ENCODE measurements around the gene HPN.
"Not testable (repeated sequence)": the region's sequence is repeated elsewhere in the genome, so short reads cannot be mapped to it uniquely, and the experiment has no call there.

Gene HPN

DNA sequence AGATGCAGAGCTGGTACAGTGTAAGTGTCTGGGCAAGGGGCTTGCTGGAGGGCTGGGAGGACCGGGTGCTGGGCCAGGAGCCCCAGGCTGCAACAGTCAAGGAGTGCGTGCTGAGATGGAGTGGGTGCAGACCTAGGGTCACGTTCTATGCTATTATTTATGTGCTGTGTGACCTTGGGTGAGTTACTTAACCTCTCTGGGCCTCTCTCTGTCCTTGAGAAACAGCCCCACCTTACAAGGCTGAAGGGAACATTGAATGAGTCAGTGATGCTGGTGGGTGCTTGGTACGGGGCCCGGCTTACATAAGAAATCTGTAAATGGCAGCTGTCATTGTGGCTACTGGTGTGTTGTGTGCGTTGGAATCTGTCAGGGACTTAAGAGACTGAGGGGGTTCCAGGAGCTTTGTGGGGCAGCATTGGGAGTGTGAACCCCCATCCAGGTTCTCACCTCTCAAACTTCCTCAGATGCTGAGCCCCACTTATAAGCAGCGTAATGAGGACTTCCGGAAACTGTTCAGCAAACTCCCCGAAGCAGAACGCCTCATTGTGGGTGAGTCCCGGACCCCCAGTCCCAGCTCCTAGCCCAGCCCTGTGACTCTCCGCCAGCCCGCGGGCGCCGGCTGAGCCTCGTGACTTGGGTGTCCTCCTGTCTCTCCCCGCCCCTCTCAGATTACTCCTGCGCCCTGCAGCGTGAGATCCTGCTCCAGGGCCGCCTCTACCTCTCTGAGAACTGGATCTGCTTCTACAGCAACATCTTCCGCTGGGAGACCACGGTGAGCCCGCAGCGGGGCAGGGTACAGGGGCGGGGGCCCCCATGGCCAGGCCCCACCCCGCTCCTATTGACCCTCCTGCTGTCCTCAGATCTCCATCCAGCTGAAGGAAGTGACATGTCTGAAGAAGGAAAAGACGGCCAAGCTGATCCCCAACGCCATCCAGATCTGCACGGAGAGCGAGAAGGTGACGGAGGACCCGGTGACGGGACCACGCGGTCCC lies 31.8 kb upstream of the HPN start:
- DNase-seq (ENCODE audit: low read depth, low spot score): no peak

DNA sequence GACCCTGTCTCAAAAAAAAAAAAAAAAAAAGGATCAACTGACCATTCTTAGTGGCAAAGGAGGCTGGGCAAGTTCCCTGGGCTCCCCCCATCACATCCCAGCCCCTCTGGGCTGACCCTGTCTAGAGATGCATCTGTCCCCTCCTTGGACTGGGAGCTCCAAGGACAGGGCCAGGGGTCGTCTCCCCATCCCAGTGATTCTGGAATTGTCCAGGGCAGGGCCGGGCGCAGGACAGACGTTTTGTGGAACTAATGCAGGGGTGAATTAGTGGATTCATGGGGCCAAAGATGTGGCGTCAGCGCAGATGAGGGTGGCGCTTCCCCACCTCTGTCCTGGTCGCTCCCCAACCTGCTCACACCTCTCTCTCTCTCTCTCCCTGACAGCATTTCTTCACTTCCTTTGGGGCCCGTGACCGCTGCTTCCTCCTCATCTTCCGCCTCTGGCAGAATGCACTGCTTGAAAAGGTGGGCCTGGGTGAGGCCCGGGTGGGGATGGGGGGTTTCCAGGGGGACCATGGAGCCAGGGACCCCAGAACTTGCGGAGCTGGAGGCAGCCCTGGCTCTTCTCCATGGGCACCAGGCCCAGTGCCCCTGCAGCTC lies 30.3 kb upstream of the HPN start:
- no peak for DNase-seq (ENCODE audit: low read depth, low spot score)

GRCh38 chr19:35011737-35012682 lies 29.5 kb upstream of the HPN start:
- no peak for DNase-seq (ENCODE audit: low read depth, low spot score)

DNA sequence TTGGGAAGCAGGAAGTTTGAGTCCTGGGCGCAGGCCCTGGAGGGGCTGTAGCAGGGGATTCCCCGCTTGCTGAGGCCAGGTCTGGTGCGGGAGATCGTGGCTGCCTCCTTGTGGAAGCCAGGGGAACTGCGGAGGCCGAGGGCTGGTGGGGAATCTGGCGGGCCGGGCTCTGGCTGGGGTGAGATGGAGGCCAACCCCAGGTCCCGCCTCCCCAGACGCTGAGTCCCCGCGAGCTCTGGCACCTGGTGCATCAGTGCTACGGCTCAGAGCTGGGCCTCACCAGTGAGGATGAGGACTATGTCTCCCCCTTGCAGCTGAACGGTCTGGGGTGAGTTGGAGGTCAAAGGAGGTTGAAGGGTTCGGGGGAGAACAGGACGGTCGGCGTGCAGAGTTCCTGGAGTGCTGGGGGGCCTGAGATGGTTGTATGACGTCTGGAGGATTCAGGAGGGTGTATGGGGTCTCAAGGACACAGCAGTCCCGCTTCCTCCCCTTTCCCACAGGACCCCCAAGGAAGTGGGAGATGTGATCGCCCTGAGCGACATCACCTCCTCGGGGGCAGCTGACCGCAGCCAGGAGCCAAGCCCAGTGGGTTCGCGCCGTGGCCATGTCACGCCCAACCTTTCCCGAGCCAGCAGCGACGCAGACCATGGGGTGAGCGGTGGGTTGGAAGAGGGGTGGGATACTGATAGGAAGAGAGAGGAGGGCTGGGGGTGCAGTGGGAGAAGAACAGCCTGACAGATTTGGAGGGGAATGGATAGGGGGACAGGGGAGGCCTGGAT lies 28.3 kb upstream of the HPN start:
- peak; percentile 54 for DNase-seq (ENCODE audit: low read depth, low spot score)

- DNase-seq (ENCODE audit: low read depth, low spot score): peak; percentile 43
These were observed 27.4 kb upstream of the HPN start for GRCh38 chr19:35013820-35014754.

GRCh38 chr19:35014774-35015173 lies 26.7 kb upstream of the HPN start:
- DNase-seq (ENCODE audit: low read depth, low spot score): not testable (repeated sequence)

- no peak for DNase-seq (ENCODE audit: low read depth, low spot score)
These were observed 26.1 kb upstream of the HPN start for GRCh38 chr19:35015270-35015953.

DNA sequence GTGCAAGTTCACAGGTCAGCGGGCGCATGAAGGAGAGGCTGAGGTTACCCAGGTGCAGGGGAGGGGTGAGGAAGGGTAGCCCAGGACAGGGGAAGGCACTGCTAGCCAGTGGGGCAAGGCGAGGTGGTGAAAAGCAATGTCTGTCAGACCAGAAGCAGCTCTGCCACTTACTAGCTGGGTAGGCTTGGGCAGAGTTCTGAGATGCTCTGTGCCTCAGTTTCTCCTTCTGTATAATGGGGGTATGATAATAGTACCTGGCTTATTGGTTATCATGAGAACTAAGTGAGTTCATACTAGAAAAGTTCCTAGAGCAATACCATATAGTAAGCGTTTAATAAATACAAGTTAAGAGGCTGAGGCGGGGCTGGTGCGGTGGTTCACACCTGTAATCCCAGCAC lies 25.6 kb upstream of the HPN start:
- no peak for DNase-seq (ENCODE audit: low read depth, low spot score)

GRCh38 chr19:35017507-35017906 lies 24.0 kb upstream of the HPN start:
- DNase-seq (ENCODE audit: low read depth, low spot score): no peak

- DNase-seq (ENCODE audit: low read depth, low spot score): no peak
These were observed 23.1 kb upstream of the HPN start for GRCh38 chr19:35018379-35018778.

- DNase-seq (ENCODE audit: low read depth, low spot score): no peak
These were observed 22.4 kb upstream of the HPN start for GRCh38 chr19:35019144-35019543.

DNA sequence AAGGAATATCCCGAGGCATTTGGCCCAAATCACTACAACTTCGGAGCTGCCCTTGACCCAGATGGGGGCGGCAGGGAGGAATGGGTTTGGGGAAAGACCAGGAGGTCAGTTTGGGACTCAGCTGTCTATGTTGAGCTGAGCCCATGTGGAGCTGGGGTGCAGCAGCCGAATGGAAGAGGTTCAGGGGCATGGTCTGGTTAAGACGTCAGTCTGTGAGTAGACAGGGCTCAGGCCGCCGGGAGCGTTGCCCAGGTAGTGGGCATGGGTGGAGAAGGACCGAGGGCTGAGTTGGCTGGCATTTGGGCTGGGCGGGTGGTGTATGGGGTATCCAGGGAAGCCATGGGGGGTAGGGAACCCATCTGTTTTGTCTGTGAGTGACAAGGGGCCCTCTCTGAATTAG lies 20.5 kb upstream of the HPN start:
- DNase-seq (ENCODE audit: low read depth, low spot score): no peak

GRCh38 chr19:35021596-35021995 lies 19.9 kb upstream of the HPN start:
- no peak for DNase-seq (ENCODE audit: low read depth, low spot score)

GRCh38 chr19:35022460-35022859 lies 19.1 kb upstream of the HPN start:
- DNase-seq (ENCODE audit: low read depth, low spot score): no peak

- DNase-seq (ENCODE audit: low read depth, low spot score): no peak
These were observed 18.1 kb upstream of the HPN start for GRCh38 chr19:35023428-35023827.

GRCh38 chr19:35024095-35024494 lies 17.4 kb upstream of the HPN start:
- no peak for DNase-seq (ENCODE audit: low read depth, low spot score)

DNA sequence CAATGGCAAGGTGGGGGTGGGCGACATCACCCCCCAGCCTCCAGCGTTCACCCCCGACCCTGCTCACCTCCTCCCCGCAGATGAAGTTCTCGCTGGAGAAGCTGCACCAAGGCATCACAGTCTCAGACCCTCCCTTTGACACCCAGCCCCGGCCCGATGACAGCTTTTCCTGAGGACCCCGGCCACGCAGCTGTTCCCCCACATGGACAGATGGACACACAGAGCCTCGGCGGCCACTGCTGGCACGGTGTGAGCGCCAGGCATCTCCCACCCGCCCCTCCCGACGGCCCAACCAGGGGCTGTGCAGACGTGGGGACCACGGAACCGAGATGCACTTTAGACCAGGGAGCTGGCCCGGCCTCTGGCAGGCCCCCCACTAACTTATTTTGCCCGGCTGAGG lies 15.6 kb upstream of the HPN start:
- no peak for DNase-seq (ENCODE audit: low read depth, low spot score)

- no peak for DNase-seq (ENCODE audit: low read depth, low spot score)
These were observed 15.1 kb upstream of the HPN start for GRCh38 chr19:35026418-35026817.

- no peak for DNase-seq (ENCODE audit: low read depth, low spot score)
These were observed 14.5 kb upstream of the HPN start for GRCh38 chr19:35027009-35027408.

Data from activated CD4-positive, CD25-positive, alpha-beta regulatory T cell treated with anti-CD3 and anti-CD28 coated beads, Interleukin-2, amount 50 U/mL, for 16 hours (primary cell).